HuH-7.5 (cell line): Measurements from ENCODE around the gene MLLT1.

ENCODE experiments used
- DNase-seq: peaks from one replicate; pipeline ENCODE4 v3.0.0; 2011; ENCODE audit warnings: low spot score

The MLLT1 gene

DNA sequence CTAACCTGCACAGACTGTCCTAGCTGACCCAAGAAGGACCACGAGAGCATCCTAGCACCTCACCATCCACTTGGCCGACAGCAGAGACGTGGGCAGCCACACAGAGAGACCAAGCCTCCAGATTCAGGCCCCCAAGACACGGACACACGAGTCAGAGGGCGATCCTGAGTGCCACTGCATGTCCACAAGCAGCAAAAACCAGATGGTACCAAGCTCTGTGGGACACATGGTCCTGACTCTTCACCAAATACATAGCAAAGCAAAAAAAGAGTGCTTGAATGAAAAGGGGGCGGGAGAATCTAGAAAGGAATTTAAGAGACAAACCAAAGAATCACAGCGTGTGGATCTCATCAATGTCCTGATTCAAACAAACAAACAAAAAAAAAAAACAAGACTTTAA lies 45.2 kb downstream of the MLLT1 start:
- no peak for DNase-seq

DNA sequence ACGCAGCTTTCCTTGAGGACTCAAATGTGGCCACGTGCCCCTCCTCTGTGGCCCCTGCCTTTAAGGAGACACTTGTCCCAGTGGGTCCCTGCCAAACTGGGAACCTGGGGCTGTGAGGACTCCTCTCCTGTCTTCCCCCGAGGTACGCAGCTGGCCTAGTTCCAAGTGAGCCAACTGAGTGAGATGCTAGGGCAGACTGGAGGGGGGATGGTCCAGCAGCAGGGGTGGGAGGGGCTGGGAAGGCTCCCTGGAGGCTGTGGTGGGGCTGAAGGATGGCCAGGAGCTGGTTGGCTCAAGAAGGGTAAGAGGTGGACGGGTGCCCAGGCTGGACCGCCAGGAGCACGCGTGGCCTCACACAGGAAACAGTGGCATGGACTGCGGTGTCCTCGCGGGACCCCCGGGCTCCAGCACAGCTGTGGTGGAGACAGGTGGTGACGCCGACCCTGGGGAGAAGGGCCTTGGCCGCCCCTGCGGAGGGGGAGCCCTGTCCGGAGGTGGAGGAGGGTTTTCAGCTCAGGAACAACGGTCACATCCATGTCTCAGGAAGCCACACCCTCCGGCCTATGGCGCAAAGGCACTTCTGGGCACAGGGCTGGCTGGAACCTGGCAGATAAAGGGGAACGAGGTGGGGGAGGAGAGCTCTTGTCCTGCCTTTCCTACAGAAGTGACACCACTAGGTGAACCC lies 45.8 kb downstream of the MLLT1 start:
- DNase-seq = peak; percentile 7

DNA sequence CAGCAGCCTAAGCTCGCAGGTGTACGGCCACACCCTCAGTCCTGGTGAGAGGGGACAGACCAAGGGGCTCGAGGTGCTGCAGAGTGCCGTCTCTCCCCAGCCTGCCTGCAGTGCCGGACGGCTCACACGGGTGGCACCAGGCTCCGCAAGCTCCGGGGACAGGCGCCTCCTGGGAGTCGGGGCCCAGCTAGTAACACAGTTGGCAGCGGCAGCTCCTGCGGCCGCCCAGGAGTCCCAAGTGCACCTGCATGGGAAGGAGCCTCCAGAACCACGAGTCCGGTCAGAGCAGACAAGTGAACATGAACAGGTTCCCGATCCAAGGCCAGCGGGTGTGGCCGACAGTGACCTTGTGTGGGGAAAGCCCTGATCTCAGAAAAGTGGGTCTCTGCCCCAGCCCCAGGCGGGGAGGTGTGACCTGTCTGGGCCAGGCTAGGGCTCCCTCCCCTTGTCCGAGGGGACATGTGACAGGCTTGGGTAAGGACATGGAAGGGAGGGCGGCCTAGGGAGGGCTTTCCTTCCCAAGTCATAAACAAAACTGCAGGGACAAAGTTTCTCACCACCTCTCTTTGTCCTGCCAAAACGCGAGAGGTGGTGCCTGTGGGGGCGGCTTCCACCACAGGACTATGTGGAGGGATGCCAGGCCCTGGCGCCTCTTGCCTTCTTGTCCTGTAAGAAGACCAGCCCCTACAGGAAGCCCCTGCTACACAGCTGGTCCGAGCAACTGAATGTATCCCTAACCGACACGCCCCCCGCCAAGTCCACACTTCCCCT lies 46.5 kb downstream of the MLLT1 start:
- peak; percentile 19 for DNase-seq

DNA sequence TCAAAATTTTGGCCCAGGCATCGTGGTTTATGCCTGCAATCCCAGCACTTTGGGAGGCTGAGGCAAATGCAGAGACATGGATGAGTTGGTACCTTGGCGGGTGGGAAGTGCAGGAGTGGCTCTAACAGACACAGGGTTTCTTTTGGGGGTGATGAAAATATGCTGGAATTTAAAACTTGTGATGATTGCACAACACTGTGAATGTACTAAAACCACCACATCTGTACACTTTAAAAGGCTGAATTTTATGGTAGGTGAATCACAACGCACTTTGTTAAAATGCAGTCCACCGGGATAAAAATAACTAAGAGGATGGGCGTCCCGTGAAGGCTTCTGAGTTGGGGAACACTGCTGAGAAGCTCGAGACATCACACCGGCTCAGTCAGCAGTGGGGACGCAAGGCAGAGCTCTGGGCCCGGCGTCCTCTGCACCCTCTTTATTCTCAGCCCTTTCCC lies 47.1 kb downstream of the MLLT1 start:
- DNase-seq = peak; percentile 6

DNA sequence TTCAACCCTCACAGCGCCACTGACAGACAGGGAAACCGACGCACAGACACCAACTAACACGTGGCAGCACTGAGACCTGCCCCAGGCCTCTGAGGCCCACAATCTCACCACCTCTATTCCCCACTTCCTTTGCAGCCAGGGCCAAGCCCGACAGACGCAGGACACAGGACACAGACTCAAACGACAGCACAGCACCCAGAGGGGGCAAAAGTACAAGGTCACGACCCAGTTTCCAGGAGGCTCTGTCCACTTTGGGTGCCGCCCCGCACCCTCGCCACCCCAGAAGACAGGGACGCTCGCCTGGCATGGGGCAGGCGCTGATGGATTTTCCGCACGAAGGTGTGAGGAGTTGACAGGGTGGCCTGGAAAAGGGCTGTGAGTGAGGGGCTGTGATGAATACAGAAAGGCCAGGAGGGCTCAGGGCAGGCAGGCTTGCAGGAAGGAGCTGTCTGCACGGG lies 48.8 kb downstream of the MLLT1 start:
- no peak for DNase-seq

DNA sequence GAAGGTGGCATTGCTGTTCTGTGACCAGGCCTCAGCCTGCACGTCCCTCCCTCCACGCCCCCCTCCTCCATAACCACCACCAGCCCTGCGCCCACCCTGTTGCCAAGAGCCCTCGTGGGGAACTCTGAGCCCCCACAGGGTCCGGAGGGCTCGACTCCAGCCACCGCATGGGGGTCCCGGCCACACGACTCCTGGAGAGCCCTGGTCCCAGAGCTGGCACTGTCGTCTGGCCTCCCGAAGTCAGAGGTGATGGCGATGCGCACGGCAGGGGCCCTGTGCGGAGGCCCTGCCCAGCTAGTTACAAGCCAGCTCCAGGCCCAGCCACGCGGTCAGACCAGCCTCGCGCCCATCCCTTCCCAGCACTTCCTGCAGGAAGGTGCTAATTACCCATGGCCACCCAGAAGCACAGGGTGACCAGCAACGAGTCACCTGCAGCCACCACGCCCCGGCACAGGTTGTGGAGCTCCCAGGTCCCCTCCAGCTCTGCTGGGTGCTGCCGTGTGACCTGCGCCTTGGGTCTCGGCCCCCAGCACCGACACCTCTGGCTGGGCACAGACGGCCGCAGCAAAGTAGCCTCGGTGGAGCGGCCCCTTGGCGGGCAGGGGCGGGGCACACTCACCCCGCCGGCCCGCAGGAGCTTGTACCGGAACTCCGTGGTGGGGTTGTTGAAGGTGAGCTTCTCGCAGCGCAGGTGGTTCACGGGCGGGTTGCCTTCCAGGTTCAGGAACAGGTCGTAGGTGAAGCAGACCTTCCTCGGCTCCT lies 49.6 kb downstream of the MLLT1 start:
- peak; percentile 8 for DNase-seq

DNA sequence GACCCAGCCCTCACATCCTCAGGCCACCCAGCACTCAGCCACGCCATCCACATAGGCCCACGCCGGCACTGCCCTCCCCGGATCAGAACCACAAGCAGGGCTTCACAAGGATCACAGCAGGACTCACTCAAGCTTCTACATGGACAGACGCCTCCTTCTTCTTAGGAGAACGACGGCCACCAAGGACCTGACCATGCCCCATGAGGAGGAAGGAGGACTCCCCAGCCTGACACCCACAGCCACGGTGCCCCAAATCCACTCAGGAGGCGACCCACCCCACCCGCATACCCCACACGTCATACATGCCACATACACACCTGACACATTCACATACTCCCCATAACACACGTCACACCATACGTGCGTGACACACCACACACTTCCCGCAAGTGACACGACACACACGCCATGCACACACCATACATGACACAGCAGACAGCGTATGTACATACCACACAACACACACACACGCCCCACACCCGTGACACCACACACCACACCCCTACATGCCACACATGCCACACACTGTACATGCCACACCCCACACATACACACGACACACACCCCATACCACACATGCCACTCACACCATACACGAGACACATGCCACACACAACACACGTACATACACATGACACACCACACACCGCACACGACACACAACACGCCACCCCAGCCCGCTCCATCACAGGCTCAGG lies 50.4 kb downstream of the MLLT1 start:
- no peak for DNase-seq

DNA sequence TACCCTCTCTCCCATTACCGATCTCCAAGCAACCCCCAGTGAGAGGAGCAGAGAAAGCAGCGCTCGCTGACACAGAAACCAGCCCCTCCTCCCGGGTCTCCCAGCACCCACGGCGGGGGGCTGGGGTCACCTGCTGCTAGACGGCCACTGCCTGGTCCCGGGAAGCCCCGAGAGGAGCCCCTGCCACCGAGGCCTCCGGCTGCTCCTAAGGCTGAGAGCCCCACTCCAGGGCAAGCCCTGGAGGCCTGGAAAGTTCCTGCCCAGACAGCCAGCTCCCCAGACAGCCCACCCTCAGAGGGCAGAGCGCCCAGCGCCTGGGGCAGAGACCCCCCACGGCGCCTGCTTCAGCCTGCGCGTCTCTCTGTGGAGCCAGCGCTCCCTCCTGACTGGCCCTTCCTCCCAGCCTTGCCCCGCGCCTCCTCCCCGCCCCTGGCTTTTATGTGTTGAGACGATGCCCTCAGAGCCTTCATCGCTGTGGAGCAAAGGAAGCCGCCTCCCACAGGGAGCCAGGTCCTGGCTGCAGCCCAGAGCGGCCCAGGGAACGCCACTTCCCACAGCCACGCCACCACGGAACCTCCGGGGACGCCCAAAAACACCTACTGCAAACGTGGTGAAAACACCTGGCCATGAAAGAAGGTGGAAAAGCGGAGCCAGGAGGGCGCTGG lies 51.1 kb downstream of the MLLT1 start:
- no peak for DNase-seq

DNA sequence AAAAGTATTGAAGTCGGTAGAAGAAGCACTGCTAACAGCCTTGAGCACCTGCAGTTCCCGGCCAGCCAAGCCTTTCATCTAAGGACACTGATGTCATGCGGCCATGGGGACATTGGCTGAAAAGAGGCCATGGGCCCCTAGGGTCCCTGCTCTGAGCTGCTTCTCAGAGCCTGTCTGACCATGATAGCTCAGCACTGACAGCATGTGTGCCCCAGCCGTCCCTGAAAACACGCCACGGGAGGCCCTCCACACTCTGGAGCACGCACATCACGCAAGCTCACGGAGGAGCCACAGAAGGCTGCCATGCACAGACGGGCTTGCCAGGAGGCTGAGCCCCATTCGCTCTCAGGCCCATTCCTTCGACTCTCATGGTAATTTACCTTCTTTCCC lies 51.8 kb downstream of the MLLT1 start:
- DNase-seq = no peak

DNA sequence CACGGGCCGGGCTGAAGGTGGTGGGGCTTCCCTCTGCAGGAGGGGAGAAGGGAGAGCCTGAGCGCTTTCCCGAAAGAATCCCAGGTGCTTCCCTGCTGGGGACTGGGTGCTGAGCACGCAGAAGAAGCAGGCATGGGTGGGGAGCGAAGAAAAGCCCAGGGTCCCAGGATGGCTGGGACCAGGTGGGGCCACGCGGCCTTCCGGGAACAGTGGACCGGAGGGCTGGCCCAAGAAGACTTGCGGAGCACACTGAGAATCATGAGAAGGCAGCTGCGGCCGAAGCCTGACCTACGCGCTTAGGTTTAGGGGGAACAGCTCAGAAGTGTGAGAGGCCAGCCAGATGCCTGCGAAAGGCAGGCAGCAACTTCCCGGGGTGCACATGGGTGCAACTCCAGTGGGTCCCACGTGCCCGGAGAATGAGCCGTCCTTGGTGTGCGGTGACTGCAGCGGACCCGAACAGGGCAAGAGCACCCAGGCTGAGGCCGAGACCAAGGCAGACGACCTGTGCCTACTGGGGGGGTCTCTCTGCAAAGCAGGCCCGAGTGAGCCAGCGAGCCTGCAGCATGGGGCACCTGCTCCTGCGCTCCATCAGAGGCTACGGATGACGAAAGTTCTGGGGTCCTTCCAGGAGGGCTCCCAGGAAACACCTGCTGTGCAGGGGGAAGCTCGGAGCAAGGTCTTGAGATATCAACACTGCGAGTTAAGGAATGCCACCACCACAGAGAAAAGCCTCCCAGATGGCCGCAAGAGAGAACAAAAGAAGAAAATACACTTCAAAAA lies 52.4 kb downstream of the MLLT1 start:
- no peak for DNase-seq

DNA sequence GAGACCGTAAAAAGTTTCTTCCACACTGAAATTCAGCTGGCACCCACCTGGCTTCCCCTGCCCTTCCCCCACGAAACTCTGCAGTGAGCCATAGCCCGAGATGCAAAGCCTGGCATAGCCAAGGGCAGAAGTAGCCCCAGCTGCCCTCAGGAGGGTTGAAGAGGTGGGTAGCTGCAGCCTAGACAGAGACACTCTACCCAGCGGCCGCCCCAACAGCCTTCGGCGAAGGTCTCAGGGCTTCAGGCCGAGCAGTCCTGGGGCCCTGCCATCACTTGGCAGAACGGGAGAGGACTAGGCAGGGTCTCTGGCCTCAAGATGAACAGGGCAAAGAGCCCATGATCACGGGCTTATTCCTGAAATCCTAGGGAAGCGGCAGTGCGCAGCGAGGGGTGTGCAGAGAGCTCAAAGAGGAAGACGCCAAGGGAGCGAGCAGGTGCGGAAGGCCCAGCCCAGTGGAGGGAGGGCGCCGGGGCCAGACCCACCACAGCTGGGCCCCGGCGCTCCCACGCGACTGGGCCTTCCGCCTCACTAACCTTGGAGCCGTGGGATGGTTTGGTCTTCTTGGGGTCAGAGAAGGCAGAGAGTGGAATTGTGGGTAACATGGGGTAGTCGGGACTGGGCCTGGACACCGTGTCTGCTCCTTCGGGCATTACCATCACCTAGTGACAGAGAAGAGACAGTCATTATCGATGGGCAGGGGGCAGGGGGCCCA lies 53.2 kb downstream of the MLLT1 start:
- no peak for DNase-seq

DNA sequence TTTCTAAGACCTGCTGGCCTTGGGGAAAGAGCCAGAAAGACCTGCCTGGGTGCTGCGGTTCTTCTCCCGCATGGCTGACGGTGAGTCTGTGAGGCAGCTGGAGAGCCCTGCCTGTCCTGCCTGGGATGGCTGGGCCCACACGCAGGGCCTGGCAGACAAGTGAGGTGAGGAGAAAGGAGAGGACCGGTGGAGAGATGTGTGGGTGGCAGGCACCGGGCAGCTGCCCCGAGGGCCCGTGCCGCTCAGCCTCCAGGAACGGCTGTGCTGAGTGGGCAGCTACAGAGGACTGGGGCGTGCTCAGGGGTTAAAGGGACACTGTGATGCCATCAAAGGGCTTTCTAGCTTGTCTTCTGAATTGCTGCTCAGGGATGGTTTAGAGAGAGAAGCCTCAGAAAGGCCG lies 53.8 kb downstream of the MLLT1 start:
- DNase-seq = no peak

DNA sequence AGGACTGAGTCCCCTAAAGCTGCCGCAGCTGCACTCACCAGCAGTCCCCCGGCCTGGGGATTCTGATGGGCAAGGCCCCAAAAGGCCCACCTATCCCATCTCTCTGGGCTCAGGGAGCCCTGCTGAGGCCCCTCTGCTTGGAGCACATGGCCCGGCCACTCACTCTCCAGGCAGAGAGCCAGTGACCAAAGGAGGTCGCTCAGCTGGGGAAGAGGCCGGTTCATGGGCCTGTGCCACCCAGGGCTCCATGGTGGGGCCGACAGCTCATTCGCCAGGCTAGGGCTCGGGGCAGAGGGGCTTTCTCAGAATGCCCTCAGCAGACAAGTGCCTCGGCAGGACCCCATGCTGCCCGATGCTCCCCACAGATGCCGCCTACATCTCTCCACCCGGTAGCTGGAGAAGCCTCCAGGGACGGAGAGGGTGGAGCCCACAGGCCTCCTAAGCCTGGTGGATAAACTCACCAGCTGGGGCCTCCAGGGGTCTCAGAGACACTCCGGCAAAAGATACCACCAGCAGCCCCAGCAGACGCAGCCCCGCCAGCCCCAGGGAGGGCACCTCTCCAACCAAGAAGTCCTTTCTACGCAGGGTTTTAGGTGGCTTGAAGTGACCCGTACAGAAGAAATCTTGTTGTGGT lies 54.4 kb downstream of the MLLT1 start:
- DNase-seq = no peak

DNA sequence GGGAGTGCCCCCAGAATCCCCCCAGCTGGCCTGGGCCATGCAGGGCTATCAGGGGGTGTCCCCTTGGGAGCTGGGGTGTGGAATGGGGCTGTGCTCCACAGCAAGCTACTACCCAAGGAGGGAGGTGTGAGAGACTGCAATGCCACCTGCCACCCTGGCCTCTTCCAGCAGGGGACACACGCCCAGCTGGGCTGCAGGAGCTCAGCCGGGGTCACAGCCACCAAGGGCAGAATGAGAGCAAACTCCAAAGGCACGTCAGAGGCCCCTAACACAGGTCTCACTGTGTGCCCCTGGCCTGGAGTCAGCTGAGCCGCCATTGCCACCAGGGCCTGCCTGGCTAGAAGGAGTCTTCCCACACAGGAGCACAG lies 55.5 kb downstream of the MLLT1 start:
- DNase-seq = no peak

DNA sequence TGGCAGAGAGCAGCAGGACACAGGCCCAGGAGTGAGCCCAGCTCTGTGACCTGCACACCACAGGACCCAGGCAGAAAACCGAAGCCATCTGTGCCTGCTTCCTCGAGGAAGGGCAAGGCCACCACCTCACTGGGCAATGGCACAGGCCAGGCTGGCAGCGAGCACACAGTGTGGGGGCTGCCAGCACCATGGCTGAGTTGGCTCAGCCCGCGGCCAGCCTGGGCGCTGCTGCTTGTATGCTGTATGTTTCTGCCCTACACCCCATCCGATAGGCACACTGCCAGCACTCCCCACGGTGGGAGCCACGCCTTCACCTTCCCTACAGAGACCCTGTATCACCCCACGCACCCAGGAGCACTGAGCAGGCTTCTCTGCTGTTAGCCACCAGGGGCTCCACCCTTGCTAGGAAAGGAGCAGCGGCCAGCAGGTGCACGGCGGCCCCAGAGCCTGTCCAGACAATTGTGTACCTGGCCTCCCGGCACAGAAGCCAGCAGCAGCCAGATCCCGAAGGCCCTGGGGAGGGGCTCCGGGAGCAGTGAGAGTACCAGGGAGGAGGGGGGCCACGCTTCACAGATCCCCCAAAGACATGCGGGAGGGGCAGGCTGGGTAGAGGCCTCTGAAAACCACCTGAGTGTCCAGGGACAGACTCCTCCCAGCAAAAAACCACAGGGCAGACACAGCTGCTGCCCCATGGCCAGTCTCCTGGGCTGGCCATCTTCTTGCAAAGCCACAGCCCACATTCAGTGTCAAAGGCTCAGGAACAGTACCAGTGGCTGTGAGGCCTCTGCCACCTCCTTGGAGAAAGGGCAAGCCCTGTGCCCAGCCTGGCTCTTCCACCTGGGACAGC lies 56.1 kb downstream of the MLLT1 start:
- no peak for DNase-seq

DNA sequence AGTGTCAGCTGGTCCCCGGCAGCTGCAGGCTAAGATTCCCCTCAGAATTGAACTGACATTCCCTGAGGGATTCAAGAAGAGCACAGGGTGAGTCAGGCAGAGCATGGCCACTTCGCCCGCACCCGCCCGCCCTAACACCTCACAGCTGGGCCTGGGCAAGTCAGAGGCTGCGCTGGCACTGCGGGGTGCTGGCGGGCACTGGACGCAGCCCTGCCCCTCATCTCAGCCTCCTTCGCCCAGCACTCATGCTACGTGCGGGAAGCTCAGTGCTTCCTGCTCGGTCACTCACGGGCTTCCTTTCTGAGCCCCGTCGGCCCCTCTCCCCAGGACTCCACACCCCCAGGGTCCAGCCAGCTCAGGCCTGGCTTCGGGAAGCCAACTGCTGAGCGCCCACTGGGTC lies 56.9 kb downstream of the MLLT1 start:
- DNase-seq = no peak

DNA sequence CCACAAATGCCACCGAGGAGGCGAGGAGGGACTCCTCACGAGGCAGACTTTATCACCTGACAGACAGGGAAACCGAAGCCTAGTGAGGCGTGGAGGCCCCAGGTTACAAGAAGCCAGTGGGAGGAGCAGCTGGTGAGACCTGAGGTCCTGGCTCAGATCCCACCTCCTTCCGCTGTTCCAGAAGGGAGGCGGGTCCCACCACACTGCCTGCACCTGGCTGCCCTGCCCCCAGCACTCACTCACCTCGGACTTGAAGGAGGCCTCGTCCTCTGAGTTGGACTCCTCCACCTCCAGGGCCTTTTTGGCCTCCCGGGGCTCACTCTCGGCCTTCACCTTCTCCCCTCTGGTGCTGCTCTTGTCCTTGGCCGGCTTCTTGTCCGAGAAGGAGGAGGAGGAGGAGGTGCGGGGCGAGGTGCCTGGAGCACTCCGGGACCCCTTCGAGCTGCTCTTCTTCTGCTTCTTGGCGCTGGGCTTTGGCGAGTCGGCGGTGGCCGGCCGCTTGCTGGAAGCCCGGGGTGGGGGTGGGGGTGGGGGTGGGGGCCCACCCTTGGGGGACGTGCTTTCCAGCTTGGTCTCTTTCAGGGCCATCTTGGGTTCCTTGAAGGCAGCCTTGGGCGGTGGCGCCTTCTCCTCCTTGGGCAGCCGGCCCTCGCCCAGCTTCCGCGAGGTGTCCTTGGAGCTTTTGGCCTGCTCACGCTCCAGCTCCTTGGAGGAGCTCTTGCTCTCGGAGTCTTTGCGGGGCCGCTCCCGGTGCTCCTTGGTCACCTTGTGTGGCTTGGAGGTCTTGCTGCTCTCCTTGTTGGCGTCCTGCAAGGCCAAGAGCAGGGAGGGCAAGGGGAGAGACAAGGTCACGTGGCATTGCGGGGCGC lies 57.7 kb downstream of the MLLT1 start:
- no peak for DNase-seq
